Measurements from ENCODE around the gene SLC23A2. TPM values are rescaled to one million over a fixed set of nuclear protein-coding genes. Genes with fewer than 3 reads are reported as not detected.

Gene SLC23A2
- total RNA-seq, 1 donor from 2014 or later: 79.8 TPM

DNA sequence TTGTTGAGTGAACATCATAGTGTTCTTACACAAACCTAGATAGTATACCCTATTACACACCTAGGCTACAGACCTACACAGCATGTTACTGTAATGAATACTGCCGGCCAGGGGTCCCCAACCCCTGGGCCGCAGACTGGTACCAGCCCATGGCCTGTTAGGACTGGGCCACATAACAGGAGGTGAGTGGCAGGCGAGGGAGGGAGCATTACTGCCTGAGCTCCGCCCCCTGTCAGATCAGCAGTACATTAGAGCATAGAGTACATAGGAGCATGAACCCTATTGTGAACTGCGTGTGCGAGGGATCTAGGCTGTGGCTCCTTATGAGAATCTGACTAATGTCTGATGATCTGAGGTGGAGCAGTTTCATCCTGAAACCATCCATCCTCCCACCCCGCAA is 153.3 kb downstream of the SLC23A2 start:
- no peak for DNase-seq
- intact Hi-C loops (cut with micrococcal nuclease): no loop called here
- ChIA-PET POLR2A (no interaction called here), CTCF (no interaction called here)
- TF ChIP-seq, protein P1, sequence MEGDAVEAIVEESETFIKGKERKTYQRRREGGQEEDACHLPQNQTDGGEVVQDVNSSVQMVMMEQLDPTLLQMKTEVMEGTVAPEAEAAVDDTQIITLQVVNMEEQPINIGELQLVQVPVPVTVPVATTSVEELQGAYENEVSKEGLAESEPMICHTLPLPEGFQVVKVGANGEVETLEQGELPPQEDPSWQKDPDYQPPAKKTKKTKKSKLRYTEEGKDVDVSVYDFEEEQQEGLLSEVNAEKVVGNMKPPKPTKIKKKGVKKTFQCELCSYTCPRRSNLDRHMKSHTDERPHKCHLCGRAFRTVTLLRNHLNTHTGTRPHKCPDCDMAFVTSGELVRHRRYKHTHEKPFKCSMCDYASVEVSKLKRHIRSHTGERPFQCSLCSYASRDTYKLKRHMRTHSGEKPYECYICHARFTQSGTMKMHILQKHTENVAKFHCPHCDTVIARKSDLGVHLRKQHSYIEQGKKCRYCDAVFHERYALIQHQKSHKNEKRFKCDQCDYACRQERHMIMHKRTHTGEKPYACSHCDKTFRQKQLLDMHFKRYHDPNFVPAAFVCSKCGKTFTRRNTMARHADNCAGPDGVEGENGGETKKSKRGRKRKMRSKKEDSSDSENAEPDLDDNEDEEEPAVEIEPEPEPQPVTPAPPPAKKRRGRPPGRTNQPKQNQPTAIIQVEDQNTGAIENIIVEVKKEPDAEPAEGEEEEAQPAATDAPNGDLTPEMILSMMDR (IDR thresholded peaks at IDR 0.05): no peak
- Mint-ChIP-seq H3K27me3 (no peaks in the 10 kb centered on the region), H3K4me1 (peaks cover 26% of the 10 kb centered on the region), H3K4me3 (no peak overlapping the region), H3K36me3 (ENCODE audit: low read depth) (peaks cover 15% of the 10 kb centered on the region), H3K27ac (no peak overlapping the region), H3K9me3 (peaks cover 2% of the 10 kb centered on the region)
- ATAC-seq (ENCODE audit: low read depth): no peak

DNA sequence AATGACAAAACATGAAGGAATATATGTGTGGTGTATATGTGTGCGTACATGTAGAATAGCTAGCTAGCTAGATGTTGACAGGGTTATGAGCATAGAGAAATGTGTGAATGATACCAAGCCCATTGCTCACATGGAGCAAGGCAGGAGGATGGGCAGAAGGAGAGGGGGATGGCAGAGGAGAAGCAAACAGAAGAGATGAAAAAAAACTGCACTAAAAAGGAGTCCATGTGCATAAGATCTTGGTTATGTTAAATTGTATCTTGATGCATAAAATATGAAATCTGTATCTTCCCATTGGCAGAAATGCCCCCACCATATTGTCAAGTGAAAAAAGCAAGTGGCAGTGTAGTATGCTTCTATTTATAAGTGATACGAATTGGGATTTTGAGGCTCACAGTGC is 154.5 kb downstream of the SLC23A2 start:
- TF ChIP-seq, protein P1 (IDR thresholded peaks at IDR 0.05): no peak
- intact Hi-C loops (cut with micrococcal nuclease): no loop called here
- no peak for ATAC-seq (ENCODE audit: low read depth)
- H3K4me1 Mint-ChIP-seq: peaks cover 26% of the 10 kb centered on the region
- ChIA-PET CTCF (no interaction called here), POLR2A (interaction anchor here (0.7 kb wide), 2 partner anchors 13 to 44 kb away, joined by 4 to 11 read pairs; no protein-coding TSS in a partner anchor)
- no peak overlapping the region for H3K27ac Mint-ChIP-seq
- no peak overlapping the region for H3K4me3 Mint-ChIP-seq
- DNase-seq: no peak
- H3K27me3 Mint-ChIP-seq: no peaks in the 10 kb centered on the region
- peaks cover 2% of the 10 kb centered on the region for H3K9me3 Mint-ChIP-seq
- peaks cover 7% of the 10 kb centered on the region for H3K36me3 Mint-ChIP-seq (ENCODE audit: low read depth)

GRCh38 chr20:4844751-4845465 is 156.4 kb downstream of the SLC23A2 start:
- Mint-ChIP-seq H3K4me3 (peak overlapping the region; percentile 50), H3K36me3 (ENCODE audit: low read depth) (no peaks in the 10 kb centered on the region), H3K9me3 (peaks cover 4% of the 10 kb centered on the region), H3K27ac (peak overlapping the region; percentile 79), H3K4me1 (peaks cover 40% of the 10 kb centered on the region), H3K27me3 (no peaks in the 10 kb centered on the region)
- TF ChIP-seq, protein P1 (IDR thresholded peaks at IDR 0.05): no peak
- intact Hi-C loops (cut with micrococcal nuclease): loop anchor here (1.0 kb wide), 1 partner anchor 31 kb away; no protein-coding TSS in a partner anchor
- POLR2A ChIA-PET: interaction anchor here (0.6 to 3.1 kb wide), 3 partner anchors 11 to 35 kb away, joined by 3 to 26 read pairs (median 8); no protein-coding TSS in a partner anchor
- CTCF ChIA-PET: interaction anchor here (0.5 to 1.5 kb wide), 2 partner anchors 31 to 202 kb away, joined by 3 to 4 read pairs; no protein-coding TSS in a partner anchor
- ATAC-seq (ENCODE audit: low read depth) (peak; percentile 86), DNase-seq (no peak)

DNA sequence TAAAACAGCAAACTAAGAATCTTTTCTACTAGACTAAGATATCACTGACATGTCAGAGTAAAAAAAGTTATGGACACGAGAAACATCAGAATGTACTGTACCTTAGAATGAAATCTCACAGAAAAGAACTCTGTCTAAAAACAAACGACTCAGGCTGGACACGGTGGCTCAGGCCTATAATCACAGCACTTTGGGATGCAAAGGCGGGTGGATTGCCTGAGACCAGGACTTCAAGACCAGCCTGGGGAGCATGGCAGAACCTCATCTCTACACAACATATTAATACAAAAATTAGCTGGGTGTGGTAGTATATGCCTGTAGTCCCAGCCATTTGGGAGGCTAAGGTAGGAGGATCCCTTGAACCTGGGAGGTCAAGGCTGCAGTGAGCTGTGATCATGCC is 157.0 kb downstream of the SLC23A2 start:
- peaks cover 40% of the 10 kb centered on the region for H3K4me1 Mint-ChIP-seq
- ChIA-PET POLR2A (interaction anchor here (0.6 to 3.1 kb wide), 5 partner anchors 11 to 38 kb away, joined by 3 to 26 read pairs (median 4); no protein-coding TSS in a partner anchor), CTCF (interaction anchor here (1.5 kb wide), 1 partner anchor 30 kb away, joined by 4 read pairs; no protein-coding TSS in a partner anchor)
- no peaks in the 10 kb centered on the region for H3K36me3 Mint-ChIP-seq (ENCODE audit: low read depth)
- peak overlapping the region; percentile 50 for H3K4me3 Mint-ChIP-seq
- DNase-seq (no peak), ATAC-seq (ENCODE audit: low read depth) (no peak)
- peak overlapping the region; percentile 79 for H3K27ac Mint-ChIP-seq
- H3K9me3 Mint-ChIP-seq: peaks cover 4% of the 10 kb centered on the region
- H3K27me3 Mint-ChIP-seq: no peaks in the 10 kb centered on the region
- intact Hi-C loops (cut with micrococcal nuclease): loop anchor here (1.0 kb wide), 1 partner anchor 30 kb away; no protein-coding TSS in a partner anchor
- TF ChIP-seq, protein P1 (IDR thresholded peaks at IDR 0.05): no peak

DNA sequence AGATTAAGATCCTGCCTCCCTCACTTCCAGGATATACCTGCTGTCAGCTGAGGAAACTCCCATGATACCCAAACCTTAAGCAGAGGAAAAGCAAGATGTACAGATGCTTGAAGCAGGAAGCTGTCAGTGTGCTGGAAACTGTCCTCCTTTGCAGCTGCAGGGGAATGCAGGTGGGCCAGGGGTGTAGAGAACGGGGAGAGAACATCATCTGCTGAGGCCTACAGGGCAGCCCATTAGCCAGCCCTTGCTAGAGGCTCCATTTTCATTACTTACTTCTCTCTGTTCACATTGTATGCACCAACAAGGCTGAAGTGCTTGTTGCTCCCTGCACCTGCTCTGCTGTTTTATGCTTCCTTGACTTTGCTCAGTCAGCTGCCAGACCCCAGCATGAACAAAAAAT is 160.5 kb downstream of the SLC23A2 start:
- peak; percentile 22 for ATAC-seq (ENCODE audit: low read depth)
- peaks cover 4% of the 10 kb centered on the region for H3K9me3 Mint-ChIP-seq
- CTCF ChIA-PET: interaction anchor here (1.3 kb wide), 1 partner anchor 29 kb away, joined by 4 read pairs; no protein-coding TSS in a partner anchor
- DNase-seq: no peak
- POLR2A ChIA-PET: interaction anchor here (2.0 kb wide), 1 partner anchor 27 kb away, joined by 10 read pairs; no protein-coding TSS in a partner anchor
- intact Hi-C loops (cut with micrococcal nuclease): no loop called here
- peaks cover 27% of the 10 kb centered on the region for H3K4me1 Mint-ChIP-seq
- no peak overlapping the region for H3K4me3 Mint-ChIP-seq
- no peak overlapping the region for H3K27ac Mint-ChIP-seq
- no peaks in the 10 kb centered on the region for H3K36me3 Mint-ChIP-seq (ENCODE audit: low read depth)
- TF ChIP-seq, protein P1 (IDR thresholded peaks at IDR 0.05): no peak
- H3K27me3 Mint-ChIP-seq: no peaks in the 10 kb centered on the region
